H9 (cell line): ENCODE data around the gene ZBP1. TPM values are rescaled to one million over a fixed set of nuclear protein-coding genes. Genes with fewer than 3 reads are reported as not detected.
A peak's percentile ranks its signal among the peaks of the same experiment; 100 is the strongest.

Experiments used
- DNase-seq: peaks from one replicate; pipeline ENCODE4 v3.0.0-alpha.2; 2017
- H2AFZ ChIP-seq: one replicate; pipeline ENCODE4 v1.6.1; 2013; ENCODE audit warnings: mild to moderate bottlenecking, low read length, control low read depth, moderate library complexity
- H2AK5ac ChIP-seq: 2 replicates; pipeline ENCODE4 v1.6.1; 2013; ENCODE audit warnings: low read length, control low read depth, mixed read lengths; ENCODE audit not compliant: insufficient read length
- H2BK120ac ChIP-seq: one replicate; pipeline ENCODE4 v1.6.1; 2013; ENCODE audit warnings: low read depth, mild to moderate bottlenecking, low read length, control low read depth, inconsistent platforms; ENCODE audit not compliant: poor library complexity, severe bottlenecking
- H2BK12ac ChIP-seq: 2 replicates; pipeline ENCODE4 v1.6.1; 2013; ENCODE audit warnings: low read length, control low read depth, mixed read lengths, low read depth; ENCODE audit not compliant: insufficient read length
- H2BK15ac ChIP-seq: 2 replicates; pipeline ENCODE4 v1.6.1; 2013; ENCODE audit warnings: low read depth, low read length, control low read depth
- H2BK20ac ChIP-seq: one replicate; pipeline ENCODE4 v1.6.1; 2013; ENCODE audit warnings: low read depth, mild to moderate bottlenecking, low read length, control low read depth, inconsistent platforms; ENCODE audit not compliant: poor library complexity, severe bottlenecking
- H2BK5ac ChIP-seq: 2 replicates; pipeline ENCODE4 v1.6.1; 2013; ENCODE audit warnings: low read length, control low read depth, mixed read lengths; ENCODE audit not compliant: insufficient read length
- H3K14ac ChIP-seq: 2 replicates; pipeline ENCODE4 v1.6.1; 2013; ENCODE audit warnings: low read length, control low read depth; ENCODE audit not compliant: insufficient read depth
- H3K18ac ChIP-seq: 2 replicates; pipeline ENCODE4 v1.6.1; 2013; ENCODE audit warnings: low read depth, mild to moderate bottlenecking, mixed read lengths, low read length, control low read depth; ENCODE audit not compliant: insufficient read length
- H3K23ac ChIP-seq: 2 replicates; pipeline ENCODE4 v1.6.1; 2013; ENCODE audit warnings: low read length, control low read depth, mixed read lengths, low read depth; ENCODE audit not compliant: insufficient read length
- H3K23me2 ChIP-seq: 2 replicates; pipeline ENCODE4 v1.6.1; 2013; ENCODE audit warnings: low read depth, mild to moderate bottlenecking, mixed read lengths, low read length, control low read depth; ENCODE audit not compliant: insufficient read length, poor library complexity, severe bottlenecking
- H3K27ac ChIP-seq: 2 replicates; pipeline ENCODE4 v1.5.1; 2013; ENCODE audit warnings: low read length, control low read depth, mixed read lengths, low read depth; ENCODE audit not compliant: insufficient read length
- H3K27me3 ChIP-seq: 2 replicates; pipeline ENCODE4 v1.6.1; 2013; ENCODE audit warnings: low read length, control low read depth, inconsistent platforms; ENCODE audit not compliant: insufficient read depth
- H3K4ac ChIP-seq: 2 replicates; pipeline ENCODE4 v1.6.1; 2013; ENCODE audit warnings: low read depth, mild to moderate bottlenecking, control low read depth, inconsistent platforms, low read length, moderate library complexity
- H3K4me1 ChIP-seq: 2 replicates; pipeline ENCODE4 v1.6.1; 2013; ENCODE audit warnings: low read length, control low read depth, inconsistent platforms; ENCODE audit not compliant: insufficient read depth
- H3K4me2 ChIP-seq: 2 replicates; pipeline ENCODE4 v1.6.1; 2013; ENCODE audit warnings: low read length, control low read depth, mixed read lengths; ENCODE audit not compliant: insufficient read length, insufficient read depth
- H3K56ac ChIP-seq: 2 replicates; pipeline ENCODE4 v1.6.1; 2013; ENCODE audit warnings: low read depth, mild to moderate bottlenecking, mixed read lengths, low read length, control low read depth; ENCODE audit not compliant: insufficient read length
- H3K79me1 ChIP-seq: 2 replicates; pipeline ENCODE4 v1.6.1; 2013; ENCODE audit warnings: low read depth, mild to moderate bottlenecking, moderate library complexity, low read length, control low read depth, inconsistent platforms; ENCODE audit not compliant: insufficient read depth, poor library complexity, severe bottlenecking
- H3K79me2 ChIP-seq: 2 replicates; pipeline ENCODE4 v1.6.1; 2013; ENCODE audit warnings: low read length, control low read depth, inconsistent platforms; ENCODE audit not compliant: insufficient read depth
- H3K9ac ChIP-seq: 2 replicates; pipeline ENCODE4 v1.6.1; 2013; ENCODE audit warnings: low read length, control low read depth, mixed read lengths; ENCODE audit not compliant: insufficient read length; ENCODE audit errors: extremely low read depth
- H3K9me3 ChIP-seq: one replicate; pipeline ENCODE4 v1.6.1; 2013; ENCODE audit warnings: low read depth, low read length, inconsistent platforms; ENCODE audit not compliant: control insufficient read depth
- H3T11ph ChIP-seq: one replicate; pipeline ENCODE4 v1.6.1; 2013; ENCODE audit warnings: mild to moderate bottlenecking, low read length, control low read depth, inconsistent platforms
- H4K20me1 ChIP-seq: one replicate; pipeline ENCODE4 v1.6.1; 2013; ENCODE audit not compliant: control insufficient read depth, insufficient read length, insufficient read depth
- H4K5ac ChIP-seq: 2 replicates; pipeline ENCODE4 v1.6.1; 2013; ENCODE audit warnings: low read depth, mild to moderate bottlenecking, mixed read lengths, low read length, control low read depth; ENCODE audit not compliant: insufficient read length
- H4K8ac ChIP-seq: replicated peaks from 2 replicates; pipeline ENCODE4 v1.6.1; 2013; ENCODE audit warnings: low read length, control low read depth, mixed read lengths, low read depth; ENCODE audit not compliant: insufficient read length
- H4K91ac ChIP-seq: 2 replicates; pipeline ENCODE4 v1.6.1; 2013; ENCODE audit warnings: low read depth, mild to moderate bottlenecking, moderate library complexity, mixed read lengths, low read length, control low read depth; ENCODE audit not compliant: insufficient read length
- H3K27ac Mint-ChIP-seq, 3 experiments: 2 replicates in 2 of 3; 3 replicates in 1 of 3; pipeline ENCODE4 v1.8.0; 2020 to 2021; ENCODE audit warnings: mixed read lengths in 3 of 3, mild to moderate bottlenecking in 1 of 3, moderate library complexity in 1 of 3
- H3K27me3 Mint-ChIP-seq: 2 replicates; pipeline ENCODE4 v1.8.0; 2021; ENCODE audit warnings: low read depth, mild to moderate bottlenecking, moderate library complexity, mixed read lengths
- H3K36me3 Mint-ChIP-seq, 3 experiments: 2 replicates in 2 of 3; 3 replicates in 1 of 3; pipeline ENCODE4 v1.8.0; 2020 to 2021; ENCODE audit warnings: low read depth in 3 of 3, mixed read lengths in 3 of 3; ENCODE audit not compliant: insufficient read depth in 1 of 3
- H3K4me1 Mint-ChIP-seq, 2 experiments: 2 replicates each; pipeline ENCODE4 v1.8.0; 2020; ENCODE audit warnings: mixed read lengths in 2 of 2
- H3K4me3 Mint-ChIP-seq, 2 experiments: 2 replicates in 1 of 2; 3 replicates in 1 of 2; pipeline ENCODE4 v1.8.0; 2020 to 2021; ENCODE audit warnings: mild to moderate bottlenecking in 2 of 2, mixed read lengths in 2 of 2, moderate library complexity in 1 of 2
- H3K9me3 Mint-ChIP-seq, 2 experiments: 2 replicates in 1 of 2; 3 replicates in 1 of 2; pipeline ENCODE4 v1.8.0; 2020; ENCODE audit warnings: mild to moderate bottlenecking in 2 of 2, mixed read lengths in 2 of 2, moderate library complexity in 1 of 2
- CTCF ChIP-seq: fragments of 200-600 bp; sonication (generic); conservative IDR thresholded peaks from 3 replicates; pipeline ENCODE4 v1.8.0; 2021; ENCODE audit warnings: antibody characterized with exemption, mild to moderate bottlenecking
- whole genome bisulfite sequencing: extraction: QIAGEN DNeasy Blood & Tissue Kit; methylation state at CpG from one replicate; pipeline ENCODE4 v1.1.7; 2013; ENCODE audit warnings: missing lambda C conversion rate, low lambda C conversion rate, mixed read lengths; ENCODE audit not compliant: insufficient read length; ENCODE audit errors: extremely low coverage; 5-methylcytosine and 5-hydroxymethylcytosine counted together
- total RNA-seq: library from RNA; stranded (reverse); gene quantifications from 2 replicates; pipeline ENCODE4 v1.2.1, GENCODE V29; 2021

Gene ZBP1
- total RNA-seq, 1 experiment from 2014 or later = not detected

DNA sequence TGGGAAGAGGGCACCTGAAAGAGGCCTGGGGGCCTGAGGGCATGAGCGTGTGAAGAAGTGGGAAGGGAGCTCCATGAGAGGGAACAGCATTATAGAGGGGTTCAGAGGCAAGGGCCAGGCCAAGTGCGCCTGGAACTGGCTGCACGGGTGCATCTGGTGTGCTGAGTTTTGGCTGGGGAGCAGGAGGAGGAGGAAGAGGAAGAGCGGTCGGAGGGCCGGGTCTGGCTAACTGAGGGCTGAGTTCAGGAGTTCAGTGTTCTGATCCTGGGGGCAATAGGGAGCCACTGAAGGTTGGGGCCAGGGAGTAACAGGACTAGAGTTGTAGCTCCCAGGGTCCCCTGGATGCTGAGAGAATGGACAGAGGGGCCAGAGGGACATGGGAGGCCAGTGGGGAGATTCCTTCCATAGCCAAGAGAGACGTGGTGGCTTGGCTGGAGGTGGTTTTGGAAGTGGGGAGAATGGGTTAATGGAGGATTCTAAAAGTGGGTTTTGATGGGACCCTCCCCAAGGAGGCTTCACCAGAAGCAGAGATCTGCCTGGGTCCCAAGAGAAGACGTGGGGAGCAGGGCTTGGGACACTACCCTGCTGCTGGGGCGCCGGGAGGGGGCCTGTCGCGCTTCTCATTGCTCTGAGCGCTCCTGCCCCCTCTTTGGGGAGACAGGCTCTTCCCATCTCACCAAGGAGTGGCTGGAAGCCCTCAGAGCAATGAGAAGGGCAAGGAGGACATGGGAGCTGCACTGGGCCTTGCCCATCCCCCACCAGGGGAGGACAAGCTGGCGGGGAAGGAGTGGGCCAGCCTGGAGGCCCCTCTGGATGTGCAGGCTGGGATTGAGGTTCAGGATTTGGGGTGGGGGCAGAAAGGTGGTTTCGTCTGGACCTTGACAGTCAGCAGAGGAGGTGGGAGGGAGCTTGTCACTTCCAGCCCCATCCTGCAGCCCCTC, 28.7 kb downstream of the ZBP1 start:
- no peak overlapping the region for H4K8ac ChIP-seq
- no peak overlapping the region for H2BK15ac ChIP-seq
- H3K27me3 ChIP-seq = no peaks in the 10 kb centered on the region
- H3K27me3 Mint-ChIP-seq = peaks cover 6% of the 10 kb centered on the region
- no peaks in the 10 kb centered on the region for H3K79me1 ChIP-seq
- H3K4me1 ChIP-seq = no peaks in the 10 kb centered on the region
- peak overlapping the region in 2 of 3 experiments; percentile 38 to 68; a peak in 4 of 7 replicates for H3K27ac Mint-ChIP-seq
- no peak for DNase-seq
- no peak overlapping the region for H3K56ac ChIP-seq
- no peak overlapping the region for H2BK20ac ChIP-seq
- no peak overlapping the region for H3T11ph ChIP-seq
- H3K9me3 Mint-ChIP-seq = peaks cover 0 to 9% of the 10 kb centered on the region in 2 experiments; a peak in 3 of 5 replicates
- no peak overlapping the region for H3K4me2 ChIP-seq
- no peak overlapping the region for H2AK5ac ChIP-seq
- no peak overlapping the region for H3K23ac ChIP-seq
- no peak overlapping the region for H3K4me3 Mint-ChIP-seq
- H3K4ac ChIP-seq = no peak overlapping the region
- no peak overlapping the region for H4K5ac ChIP-seq
- H3K27ac ChIP-seq = no peak overlapping the region
- no peak overlapping the region for H2BK5ac ChIP-seq
- H3K36me3 Mint-ChIP-seq = no peaks in the 10 kb centered on the region
- H3K18ac ChIP-seq = no peak overlapping the region
- H3K23me2 ChIP-seq = no peaks in the 10 kb centered on the region
- H3K79me2 ChIP-seq = no peaks in the 10 kb centered on the region
- WGBS = no CpG with 5 or more reads among the region's 15 CpGs
- no peak overlapping the region for H3K9ac ChIP-seq
- no peaks in the 10 kb centered on the region for H3K9me3 ChIP-seq
- no peak overlapping the region for H2BK120ac ChIP-seq
- peaks cover 5 to 26% of the 10 kb centered on the region in 2 experiments for H3K4me1 Mint-ChIP-seq
- H2BK12ac ChIP-seq = no peak overlapping the region
- no peak overlapping the region for H3K14ac ChIP-seq
- no peak overlapping the region for H2AFZ ChIP-seq
- no peak overlapping the region for H4K91ac ChIP-seq
- no peaks in the 10 kb centered on the region for H4K20me1 ChIP-seq
- no peak for TF ChIP-seq CTCF
